Measurements from ENCODE around the gene HOXC9.

Gene HOXC9

DNA sequence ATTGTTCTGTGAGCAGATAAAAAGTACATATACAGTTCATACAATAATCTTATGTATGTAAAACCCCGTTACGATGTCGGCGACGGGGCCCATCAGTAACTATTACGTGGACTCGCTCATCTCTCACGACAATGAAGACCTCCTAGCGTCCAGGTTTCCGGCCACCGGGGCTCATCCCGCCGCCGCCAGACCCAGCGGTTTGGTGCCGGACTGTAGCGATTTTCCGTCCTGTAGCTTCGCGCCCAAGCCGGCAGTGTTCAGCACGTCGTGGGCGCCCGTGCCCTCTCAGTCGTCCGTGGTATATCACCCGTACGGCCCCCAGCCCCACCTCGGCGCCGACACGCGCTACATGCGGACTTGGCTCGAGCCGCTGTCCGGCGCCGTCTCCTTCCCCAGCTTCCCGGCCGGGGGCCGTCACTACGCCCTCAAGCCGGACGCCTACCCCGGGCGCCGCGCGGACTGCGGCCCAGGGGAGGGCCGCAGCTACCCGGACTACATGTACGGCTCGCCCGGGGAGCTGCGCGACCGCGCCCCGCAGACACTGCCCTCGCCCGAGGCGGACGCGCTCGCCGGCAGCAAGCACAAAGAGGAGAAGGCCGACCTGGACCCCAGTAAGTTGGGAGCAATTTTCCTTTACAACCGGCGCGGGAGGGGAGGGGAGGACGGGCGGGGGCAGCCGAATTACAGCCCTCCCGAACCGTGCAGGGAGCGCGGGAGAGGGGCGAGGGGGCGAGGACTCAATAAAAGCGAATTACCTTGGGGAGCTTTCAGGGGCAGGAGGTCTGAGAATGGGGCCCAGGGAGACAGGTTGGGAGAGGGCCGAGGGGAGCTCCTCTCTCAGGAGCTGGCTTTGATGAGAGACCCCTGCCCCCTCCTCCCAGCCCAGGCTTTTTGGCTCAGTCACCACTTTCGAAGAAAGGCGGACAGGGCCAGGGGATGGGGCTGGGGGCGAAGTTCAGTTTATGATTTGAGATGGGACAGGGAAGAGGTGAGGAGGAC lies at the start of gene HOXC9:
HOXC9 (plus strand) TSS at position 46 of the 999 bp plus-strand sequence; CDS start at position 74, 28 bp downstream.
- DNase-seq = no peak

GRCh38 chr12:53950437-53950773 lies 49.6 kb upstream of the HOXC9 start:
- no peak for DNase-seq

- no peak for DNase-seq
These were observed 49.0 kb upstream of the HOXC9 start for GRCh38 chr12:53950789-53951576.

- no peak for DNase-seq
These were observed 48.2 kb upstream of the HOXC9 start for GRCh38 chr12:53951577-53952334.

GRCh38 chr12:53952335-53952694 lies 47.6 kb upstream of the HOXC9 start:
- DNase-seq = no peak

GRCh38 chr12:53952871-53953734 lies 46.9 kb upstream of the HOXC9 start:
- DNase-seq = no peak

GRCh38 chr12:53953831-53954693 lies 45.9 kb upstream of the HOXC9 start:
- no peak for DNase-seq

DNA sequence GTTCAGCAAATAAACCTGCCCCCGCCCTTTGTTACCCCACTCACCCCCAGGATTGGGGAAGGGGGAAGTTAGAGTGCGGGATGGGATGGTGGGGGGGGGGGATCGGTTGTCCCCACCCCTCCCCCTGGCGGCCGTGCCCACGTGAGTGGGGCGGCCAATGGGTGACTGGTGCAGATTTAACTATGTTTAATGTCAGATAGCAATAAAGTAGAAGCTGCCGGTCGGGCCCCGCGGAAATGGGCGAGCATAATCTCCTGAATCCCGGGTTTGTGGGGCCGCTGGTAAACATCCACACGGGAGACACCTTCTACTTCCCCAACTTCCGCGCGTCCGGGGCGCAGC lies 45.3 kb upstream of the HOXC9 start, which contains the start of gene HOXC12:
HOXC12 (plus strand) TSS at position 210 of the 342 bp plus-strand sequence; CDS start at position 237, 27 bp downstream.
- no peak for DNase-seq

- no peak for DNase-seq
These were observed 44.8 kb upstream of the HOXC9 start for GRCh38 chr12:53955036-53955775.

DNA sequence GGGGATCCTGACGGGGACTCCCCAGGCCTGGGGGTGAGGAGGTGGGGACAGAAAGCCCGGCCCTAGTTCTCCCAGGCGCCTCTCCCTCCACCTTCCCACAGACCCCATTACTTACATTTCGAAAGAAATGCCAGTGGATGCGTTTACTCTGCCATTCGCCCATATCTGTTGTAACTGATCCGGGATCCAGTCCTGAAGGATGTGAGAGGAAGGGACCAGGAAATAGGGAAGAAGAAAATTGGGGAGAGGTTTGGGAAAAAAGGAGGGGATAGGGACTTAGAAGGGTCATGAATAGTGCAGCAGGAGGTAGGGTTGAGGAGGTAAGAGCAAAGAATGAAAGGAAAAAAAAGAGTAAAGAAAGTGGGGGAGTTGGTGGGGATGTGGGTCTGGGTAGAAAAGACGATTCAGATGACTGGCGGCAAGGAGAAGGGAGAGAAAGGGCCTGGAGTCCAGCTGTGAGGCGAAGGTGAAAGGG lies 44.1 kb upstream of the HOXC9 start:
- no peak for DNase-seq

DNA sequence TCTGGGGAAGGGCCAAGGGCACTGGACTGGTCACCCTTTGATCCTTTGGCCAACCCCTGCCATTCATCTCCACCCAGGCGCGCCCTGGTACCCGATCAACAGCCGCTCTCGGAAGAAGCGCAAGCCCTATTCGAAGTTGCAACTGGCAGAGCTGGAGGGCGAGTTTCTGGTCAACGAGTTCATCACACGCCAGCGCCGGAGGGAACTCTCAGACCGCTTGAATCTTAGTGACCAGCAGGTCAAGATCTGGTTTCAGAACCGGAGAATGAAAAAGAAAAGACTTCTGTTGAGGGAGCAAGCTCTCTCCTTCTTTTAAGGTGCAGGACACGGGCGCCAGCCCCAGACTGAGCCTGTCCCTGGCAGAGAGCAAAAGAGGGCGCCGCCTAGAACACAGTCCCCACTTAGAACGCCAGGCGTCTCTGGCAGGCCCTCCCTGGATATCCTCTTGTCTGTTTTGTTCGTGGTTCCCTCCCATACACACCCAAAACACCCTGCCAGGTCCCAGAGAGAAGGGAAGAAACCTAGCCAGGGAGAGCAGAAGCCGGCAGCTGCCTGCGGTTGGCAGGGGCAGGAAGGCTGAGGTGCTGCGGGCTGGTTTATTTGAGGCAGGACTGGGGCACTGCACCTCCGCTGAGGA lies 43.6 kb upstream of the HOXC9 start:
- no peak for DNase-seq

- DNase-seq = no peak
These were observed 42.9 kb upstream of the HOXC9 start for GRCh38 chr12:53956914-53957536.

DNA sequence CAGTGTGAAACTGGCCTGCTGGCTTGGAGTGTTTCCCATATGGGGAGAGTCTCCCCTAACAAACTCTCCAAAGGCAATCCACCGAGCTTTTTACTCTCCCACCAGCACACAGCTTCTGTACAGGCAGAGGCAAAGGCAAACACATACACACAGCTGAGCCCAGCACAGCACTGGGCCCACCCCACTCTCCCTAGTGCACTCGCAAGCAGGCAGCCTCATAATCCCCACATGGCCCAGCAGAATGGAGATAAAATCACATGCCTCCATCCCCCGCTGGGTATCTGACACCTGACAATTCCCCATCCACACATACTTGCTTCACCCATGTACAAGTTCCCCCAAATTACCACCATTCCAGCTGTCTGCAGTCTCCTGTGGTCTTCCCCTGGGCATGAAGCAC lies 41.8 kb upstream of the HOXC9 start:
- DNase-seq = no peak

DNA sequence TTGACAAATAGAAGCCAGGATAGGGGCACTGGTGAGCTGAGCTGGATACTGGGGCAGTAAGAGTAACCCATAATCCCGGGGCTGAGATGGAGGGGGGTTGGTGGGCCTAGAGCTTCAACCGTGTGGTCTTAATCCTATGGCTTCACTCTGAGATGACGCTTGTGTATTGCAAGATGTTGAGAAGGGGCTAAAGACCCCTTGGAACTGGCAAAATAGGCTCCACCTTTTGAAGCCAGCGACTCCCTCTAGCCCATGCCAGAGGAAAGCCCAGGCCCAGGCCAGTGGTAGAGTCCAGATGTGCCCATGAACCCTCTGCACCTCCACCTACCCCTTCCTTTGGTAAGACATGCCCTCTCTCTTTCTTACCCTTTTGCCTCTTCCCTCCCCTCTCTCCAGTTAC lies 40.6 kb upstream of the HOXC9 start:
- no peak for DNase-seq

- no peak for DNase-seq
These were observed 39.6 kb upstream of the HOXC9 start for GRCh38 chr12:53960187-53961024.

- DNase-seq = no peak
These were observed 38.8 kb upstream of the HOXC9 start for GRCh38 chr12:53961025-53961761.

Measured in amygdala (tissue), 56 donors.